Upper lobe of left lung (tissue), 4 donors: ENCODE data around the gene B4GALNT2.

Experiments used
- EP300 ChIP-seq, 4 donors: sonication (generic); formaldehyde crosslinking; IDR thresholded peaks; one replicate each; pipeline ENCODE4 v1.5.1; 2017; ENCODE audit warnings: antibody characterized with exemption in 4 of 4, control low read depth in 2 of 4
- POLR2A ChIP-seq, 4 donors: fragments of 450-650 bp; IDR thresholded peaks; one replicate each; pipeline ENCODE4 v1.5.1; 2016 to 2017; ENCODE audit warnings: antibody characterized with exemption in 4 of 4, mild to moderate bottlenecking in 2 of 4
- POLR2AphosphoS5 ChIP-seq, 2 donors: sonication (generic); formaldehyde crosslinking; IDR thresholded peaks; one replicate each; pipeline ENCODE4 v1.5.1; 2017; ENCODE audit warnings: antibody characterized with exemption in 2 of 2
- TF ChIP-seq, protein P1 (sequence below), 6 experiments: fragments of 450-650 bp in 4 of 6; fragments of 200-600 bp in 2 of 6; sonication (generic) in 2 of 6; IDR thresholded peaks; one replicate each; pipeline ENCODE4 v1.5.1; 2016 to 2019; ENCODE audit warnings: antibody characterized with exemption in 6 of 6

DNA sequence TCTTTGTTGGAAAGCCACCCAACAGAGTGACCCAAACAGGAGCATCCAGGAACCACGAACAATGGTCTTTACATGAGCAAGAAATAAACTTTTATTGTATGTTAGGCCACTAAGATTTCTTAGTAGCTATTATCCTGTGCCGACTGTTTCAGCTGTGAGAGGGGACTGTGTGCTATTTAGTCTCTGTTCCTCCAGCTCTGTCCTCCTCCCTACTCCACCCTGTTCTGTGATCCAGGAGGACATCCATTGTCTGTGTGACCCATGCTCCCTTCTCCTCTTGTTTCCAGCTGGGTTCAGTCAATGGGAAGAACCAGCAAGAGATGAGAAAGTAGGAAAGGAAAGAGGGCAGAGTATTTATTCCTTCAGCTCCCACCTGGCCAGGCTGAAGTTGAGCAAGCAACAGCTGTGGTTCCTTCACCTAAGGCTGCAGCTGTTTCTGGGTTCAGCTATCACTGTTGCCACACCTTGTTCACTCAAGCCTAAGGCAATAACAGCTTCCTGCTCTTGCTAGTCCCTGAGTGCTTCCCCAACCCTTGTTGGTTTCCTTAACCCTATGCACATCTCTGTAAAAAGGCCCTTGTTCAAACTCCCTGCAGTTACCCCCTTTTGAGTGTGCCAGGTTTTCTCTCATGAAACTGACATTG is 14.9 kb upstream of the B4GALNT2 start:
- TF ChIP-seq POLR2A (IDR thresholded peaks at IDR 0.05), result no peak
- TF ChIP-seq, protein P1, sequence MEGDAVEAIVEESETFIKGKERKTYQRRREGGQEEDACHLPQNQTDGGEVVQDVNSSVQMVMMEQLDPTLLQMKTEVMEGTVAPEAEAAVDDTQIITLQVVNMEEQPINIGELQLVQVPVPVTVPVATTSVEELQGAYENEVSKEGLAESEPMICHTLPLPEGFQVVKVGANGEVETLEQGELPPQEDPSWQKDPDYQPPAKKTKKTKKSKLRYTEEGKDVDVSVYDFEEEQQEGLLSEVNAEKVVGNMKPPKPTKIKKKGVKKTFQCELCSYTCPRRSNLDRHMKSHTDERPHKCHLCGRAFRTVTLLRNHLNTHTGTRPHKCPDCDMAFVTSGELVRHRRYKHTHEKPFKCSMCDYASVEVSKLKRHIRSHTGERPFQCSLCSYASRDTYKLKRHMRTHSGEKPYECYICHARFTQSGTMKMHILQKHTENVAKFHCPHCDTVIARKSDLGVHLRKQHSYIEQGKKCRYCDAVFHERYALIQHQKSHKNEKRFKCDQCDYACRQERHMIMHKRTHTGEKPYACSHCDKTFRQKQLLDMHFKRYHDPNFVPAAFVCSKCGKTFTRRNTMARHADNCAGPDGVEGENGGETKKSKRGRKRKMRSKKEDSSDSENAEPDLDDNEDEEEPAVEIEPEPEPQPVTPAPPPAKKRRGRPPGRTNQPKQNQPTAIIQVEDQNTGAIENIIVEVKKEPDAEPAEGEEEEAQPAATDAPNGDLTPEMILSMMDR (IDR thresholded peaks at IDR 0.05), result no peak
- no peak for TF ChIP-seq POLR2AphosphoS5 (IDR thresholded peaks at IDR 0.05)
- TF ChIP-seq EP300 (IDR thresholded peaks at IDR 0.05), result no peak
